BJ (cell line): Measurements from ENCODE around the gene ARL6IP4. TPM values are rescaled to one million over a fixed set of nuclear protein-coding genes. Genes with fewer than 3 reads are reported as not detected.

Experiments used
- CTCF ChIA-PET: fragments of 350-600 bp; formaldehyde crosslinking; extraction: SDS; loops from one replicate; lab custom pipeline; 2021; ENCODE audit warnings: antibody characterized with exemption, inconsistent platforms; lab: Yijun Ruan, JAX
- POLR2A ChIA-PET: fragments of 300-600 bp; sonication (Branson Sonifier 250); formaldehyde crosslinking; extraction: SDS; loops from one replicate; lab custom pipeline; 2021; ENCODE audit warnings: antibody characterized with exemption; lab: Charles Lee
- DNase-seq: peaks from one replicate; pipeline ENCODE4 v3.0.0-alpha.2; 2011; ENCODE audit warnings: low read depth
- H3K27me3 ChIP-seq: 2 replicates; pipeline ENCODE4 v1.6.0; 2011; ENCODE audit warnings: low read length; ENCODE audit not compliant: control insufficient read depth, insufficient read depth
- H3K36me3 ChIP-seq: 2 replicates; pipeline ENCODE4 v1.5.1; 2011; ENCODE audit warnings: low read length; ENCODE audit not compliant: control insufficient read depth, insufficient read depth
- H3K4me3 ChIP-seq: 2 replicates; pipeline ENCODE4 v1.5.1; 2011; ENCODE audit warnings: low read depth, mild to moderate bottlenecking, control low read depth, low read length
- CTCF ChIP-seq: IDR thresholded peaks from 2 replicates; pipeline ENCODE4 v1.5.1; 2011; ENCODE audit warnings: low read depth, mild to moderate bottlenecking, control low read depth, inconsistent platforms, low read length, moderate library complexity; ENCODE audit not compliant: insufficient read depth
- polyA plus RNA-seq: library from polyadenylated mRNA; depleted of rRNA; stranded (reverse); fragments of >200 nt; gene quantifications from 2 replicates; pipeline ENCODE4 v1.2.3, GENCODE V29; 2011

ARL6IP4 gene
- polyA plus RNA-seq, 1 experiment, result 190 TPM

GRCh38 chr12:122968104-122968503 is 12.4 kb upstream of the ARL6IP4 start:
- no peak for DNase-seq
- no peak for TF ChIP-seq CTCF
- ChIA-PET POLR2A (no interaction called here), CTCF (no interaction called here)
- Histone ChIP-seq H3K36me3 (no peaks in the 10 kb centered on the region), H3K4me3 (no peak overlapping the region), H3K27me3 (no peaks in the 10 kb centered on the region)

- POLR2A ChIA-PET, result interaction anchor here (0.6 kb wide), 1 partner anchor 174 kb away, joined by 6 read pairs; no protein-coding TSS in a partner anchor
- CTCF ChIA-PET, result no interaction called here
- no peaks in the 10 kb centered on the region for H3K27me3 ChIP-seq
- TF ChIP-seq CTCF, result no peak
- no peak for DNase-seq
- H3K4me3 ChIP-seq, result no peak overlapping the region
- H3K36me3 ChIP-seq, result no peaks in the 10 kb centered on the region
Observed at GRCh38 chr12:122969676-122970075, 10.8 kb upstream of the ARL6IP4 start.

- ChIA-PET POLR2A (interaction anchor here (0.6 to 1.2 kb wide), 2 partner anchors 83 to 258 kb away, joined by 4 read pairs; partner anchors contain the start of genes MPHOSPH9 and MTRFR), CTCF (interaction anchor here (2.4 to 3.0 kb wide), 3 partner anchors 114 to 264 kb away, joined by 8 to 13 read pairs (median 13); partner anchors contain the start of gene MTRFR)
- no peak for TF ChIP-seq CTCF
- H3K4me3 ChIP-seq, result peak overlapping the region; percentile 97
- DNase-seq, result peak; percentile 85
- no peaks in the 10 kb centered on the region for H3K27me3 ChIP-seq
- H3K36me3 ChIP-seq, result peaks cover 7% of the 10 kb centered on the region
Observed at GRCh38 chr12:122974274-122974891, 6.1 kb upstream of the ARL6IP4 start.

- DNase-seq, result peak; percentile 36
- ChIA-PET POLR2A (interaction anchor here (0.6 to 0.8 kb wide), 3 partner anchors 19 to 258 kb away, joined by 3 to 6 read pairs (median 3); partner anchors contain the start of genes MPHOSPH9 and MTRFR), CTCF (interaction anchor here (0.6 to 3.0 kb wide), 5 partner anchors 12 to 263 kb away, joined by 3 to 13 read pairs (median 8); partner anchors contain the start of gene MTRFR)
- peak within 1 kb of the TSS; percentile 97 for H3K4me3 ChIP-seq
- peaks cover 7% of the 10 kb centered on the region for H3K36me3 ChIP-seq
- no peaks in the 10 kb centered on the region for H3K27me3 ChIP-seq
- TF ChIP-seq CTCF, result no peak
Observed at GRCh38 chr12:122974892-122975789, 5.3 kb upstream of the ARL6IP4 start, which contains the start of gene OGFOD2. OGFOD2 (plus strand) TSS chr12:122975244; CDS start chr12:122975252, 8 bp downstream.
